HepG2 (cell line): ENCODE data around the gene GABRR3. TPM values are rescaled to one million over a fixed set of nuclear protein-coding genes. Genes with fewer than 3 reads are reported as not detected.

Experiments used
- ATAC-seq: fragments of 200-7000 bp; cut with Tn5 transposase; 3 replicates; pipeline ENCODE4 v1.9.1; 2020; ENCODE audit warnings: mild to moderate bottlenecking, moderate library complexity
- BruUV-seq: library from RNA; stranded (reverse); fragments of 400-500 nt; replicated peaks from 2 replicates; lab custom pipeline; 2021; lab: Mats Ljungman, UMichigan
- CTCF ChIA-PET: fragments of 300-600 bp; formaldehyde crosslinking; extraction: SDS; loops from one replicate; lab custom pipeline; 2021; ENCODE audit warnings: low total read pairs, inconsistent platforms, low intra/inter-chr PET ratio; lab: Yijun Ruan, JAX
- POLR2A ChIA-PET: fragments of 350-600 bp; sonication (Branson Sonifier 250); formaldehyde crosslinking; loops from one replicate; lab custom pipeline; 2020; ENCODE audit warnings: antibody characterized with exemption, inconsistent platforms; lab: Yijun Ruan, JAX
- DNase-seq: peaks from one replicate; pipeline ENCODE4 v3.0.0-alpha.2; 2015; ENCODE audit warnings: low spot score
- FAIRE-seq: peaks from 3 replicates; lab custom pipeline; 2011; peaks lifted over from hg19 to GRCh38; lab: Jason Lieb, UNC
- H2AFZ ChIP-seq: one replicate; pipeline ENCODE4 v1.6.1; 2011; ENCODE audit warnings: low read length, inconsistent platforms
- H3K27ac ChIP-seq: fragments of 300-600 bp; 3 replicates; pipeline ENCODE4 v1.8.0; 2011; ENCODE audit warnings: mixed run types, mild to moderate bottlenecking, mixed read lengths, low read length, inconsistent platforms; ENCODE audit not compliant: insufficient read depth; ENCODE audit errors: extremely low read length
- H3K27me3 ChIP-seq, 2 experiments: fragments of 200-600 bp in 1 of 2; 2 replicates in 1 of 2; 3 replicates in 1 of 2; pipeline versions ENCODE4 v1.6.0 to v1.8.0; 2011; ENCODE audit warnings: low read length in 2 of 2, mild to moderate bottlenecking in 2 of 2, moderate library complexity in 2 of 2, inconsistent platforms in 1 of 2; ENCODE audit not compliant: insufficient read depth in 2 of 2, control insufficient read depth in 1 of 2
- H3K36me3 ChIP-seq, 2 experiments: fragments of 200-600 bp in 1 of 2; replicated peaks in 1 of 2; 2 replicates in 1 of 2; 3 replicates in 1 of 2; pipeline versions ENCODE4 v1.5.1 to v1.8.0; 2011; ENCODE audit warnings: low read length in 2 of 2, inconsistent platforms in 1 of 2; ENCODE audit not compliant: insufficient read depth in 2 of 2, control insufficient read depth in 1 of 2
- H3K4me1 ChIP-seq: 2 replicates; pipeline ENCODE4 v1.5.1; 2012; ENCODE audit warnings: low read length, inconsistent platforms; ENCODE audit not compliant: insufficient read depth
- H3K4me2 ChIP-seq: 2 replicates; pipeline ENCODE4 v1.6.0; 2011; ENCODE audit warnings: low read depth, low read length, inconsistent platforms
- H3K4me3 ChIP-seq, 3 experiments: fragments of 200-600 bp in 1 of 3; sonication (generic), shearing (Covaris generic) in 1 of 3; replicated peaks in 1 of 3; 2 replicates each; pipeline ENCODE4 v1.5.1; 2011 to 2016; ENCODE audit warnings: low read length in 3 of 3, inconsistent platforms in 2 of 3, low read depth in 2 of 3, mild to moderate bottlenecking in 2 of 3, control low read depth in 1 of 3, mixed read lengths in 1 of 3; ENCODE audit not compliant: insufficient read depth in 1 of 3
- H3K79me2 ChIP-seq: one replicate; pipeline ENCODE4 v1.6.1; 2011; ENCODE audit warnings: low read length, inconsistent platforms; ENCODE audit not compliant: insufficient read depth
- H3K9ac ChIP-seq: 2 replicates; pipeline ENCODE4 v1.6.0; 2011; ENCODE audit warnings: mild to moderate bottlenecking, low read depth, low read length, inconsistent platforms; ENCODE audit not compliant: insufficient read depth
- H3K9me3 ChIP-seq: 2 replicates; pipeline ENCODE4 v1.5.1; 2012; ENCODE audit warnings: mild to moderate bottlenecking, low read length
- H4K20me1 ChIP-seq: 2 replicates; pipeline ENCODE4 v1.6.0; 2011; ENCODE audit warnings: inconsistent platforms, mild to moderate bottlenecking, low read length, moderate library complexity; ENCODE audit not compliant: insufficient read depth
- AGO2 ChIP-seq: fragments of 200-400 bp; formaldehyde crosslinking; optimal IDR thresholded peaks from 2 replicates; pipeline ENCODE3; 2017; ENCODE audit warnings: mild to moderate bottlenecking, low read depth, low read length, moderate library complexity
- ARID2 ChIP-seq: sonication (generic); formaldehyde crosslinking; IDR thresholded peaks from 2 replicates; pipeline ENCODE4 v1.8.1; 2022; ENCODE audit warnings: mild to moderate bottlenecking, missing genetic modification reagents, borderline replicate concordance
- CCDC6 ChIP-seq: sonication (generic); formaldehyde crosslinking; IDR thresholded peaks from 2 replicates; pipeline ENCODE4 v1.8.1; 2022; ENCODE audit warnings: mild to moderate bottlenecking, missing genetic modification reagents, moderate library complexity
- FOSL1 ChIP-seq: sonication (generic); formaldehyde crosslinking; IDR thresholded peaks from 2 replicates; pipeline ENCODE4 v1.9.0; 2021; ENCODE audit warnings: missing genetic modification reagents, borderline replicate concordance
- GTF2F1 ChIP-seq: fragments of 150-350 bp; IDR thresholded peaks from 2 replicates; pipeline ENCODE4 v1.6.1; 2014; ENCODE audit warnings: low read length
- SP5 ChIP-seq: IDR thresholded peaks from 2 replicates; pipeline ENCODE4 v1.6.1; 2016; ENCODE audit warnings: low read depth, borderline replicate concordance
- ZFP1 ChIP-seq: IDR thresholded peaks from 2 replicates; pipeline ENCODE4 v1.6.1; 2016
- ZFP36 ChIP-seq: fragments of 150-350 bp; IDR thresholded peaks from 2 replicates; pipeline ENCODE4 v1.6.1; 2018; ENCODE audit warnings: borderline replicate concordance, low read length, low read depth; ENCODE audit not compliant: partially characterized antibody
- ZNF441 ChIP-seq: sonication (generic); formaldehyde crosslinking; IDR thresholded peaks from 2 replicates; pipeline ENCODE4 v1.7.0; 2021; ENCODE audit warnings: missing genetic modification reagents, borderline replicate concordance
- ZNF629 ChIP-seq: sonication (generic); formaldehyde crosslinking; conservative IDR thresholded peaks from 2 replicates; pipeline ENCODE4 v1.5.0; 2020; ENCODE audit warnings: missing genetic modification reagents
- ZNF703 ChIP-seq: sonication (generic); formaldehyde crosslinking; IDR thresholded peaks from 2 replicates; pipeline ENCODE4 v1.5.1; 2020; ENCODE audit warnings: missing genetic modification reagents, mild to moderate bottlenecking, moderate library complexity, borderline replicate concordance
- ZNF773 ChIP-seq: sonication (generic); formaldehyde crosslinking; IDR thresholded peaks from 2 replicates; pipeline ENCODE4 v1.4.0; 2020; ENCODE audit warnings: missing genetic modification reagents, borderline replicate concordance
- WGBS: methylation state at CpG from one replicate; pipeline ENCODE4 v1.1.6; 2017; ENCODE audit warnings: low lambda C conversion rate; 5-methylcytosine and 5-hydroxymethylcytosine counted together
- in situ Hi-C: cut with HindIII; loops from 2 replicates; pipeline ENCODE4 v1.10.0; 2017; ENCODE audit warnings: low pct_unique_long_range_greater_than_20kb; ENCODE audit not compliant: extremely low pct_ligation_motif_present
- intact Hi-C: fragments of 100-400 bp; cut with micrococcal nuclease; formaldehyde crosslinking; loops from one replicate; pipeline ENCODE4 v1.10.0; 2022; ENCODE audit not compliant: unreplicated experiment
- polyA plus RNA-seq, 8 experiments: library from polyadenylated mRNA; depleted of rRNA in 3 of 8; stranded (reverse) in 7 of 8; unstranded in 1 of 8; fragments of >200 nt; fragmentation: Illumina TruSeq in 4 of 8; extraction: Trizol in 4 of 8; gene quantifications; 2 replicates each; pipeline versions ENCODE4 v1.2.1 to v1.2.3, GENCODE V29; 2011 to 2016; ENCODE audit warnings: low read depth in 4 of 8, missing spikeins in 1 of 8, mixed read lengths in 1 of 8; ENCODE audit not compliant: insufficient read depth in 1 of 8
- total RNA-seq, 5 experiments: library from RNA; depleted of rRNA; stranded (reverse); fragments of >200 nt; fragmentation: Illumina TruSeq; extraction: Trizol; gene quantifications; 2 replicates each; pipeline ENCODE4 v1.2.3, GENCODE V29; 2016; ENCODE audit warnings: low read depth in 1 of 5

GABRR3 gene
- total and polyA plus RNA-seq, 2 of the 13 experiments (the other 11 are each of a cell fraction or from before 2014, with no cell fraction given), result 0.42 to 0.83 TPM

GRCh38 chr3:98038876-98039275, 3.8 kb upstream of the GABRR3 start:
- in situ Hi-C loops, result loop anchor here (5.0 to 25.0 kb wide), 2 partner anchors 288 to 523 kb away; no protein-coding TSS in a partner anchor
- Histone ChIP-seq H3K36me3 (no peaks in the 10 kb centered on the region), H3K4me2 (peak overlapping the region; percentile 82), H3K9me3 (0 out of 2 replicates have a peak, but pooled peaks cover 5% of the 10 kb centered on the region), H2AFZ (no peak overlapping the region), H3K27me3 (no peaks in the 10 kb centered on the region), H3K9ac (no peak overlapping the region), H4K20me1 (no peaks in the 10 kb centered on the region), H3K79me2 (no peaks in the 10 kb centered on the region), H3K27ac (no peak overlapping the region), H3K4me1 (no peaks in the 10 kb centered on the region), H3K4me3 (no peak overlapping the region; a peak in 1 of 6 replicates)
- 5% methylated on average over 3 of the region's 3 CpGs for WGBS
- ATAC-seq, result peak; percentile 34; the same call in 1 of the 3 replicates
- DNase-seq, result no peak
- ChIA-PET CTCF (interaction anchor here (1.1 to 3.8 kb wide), 4 partner anchors 146 to 305 kb away, joined by 3 to 104 read pairs (median 6); no protein-coding TSS in a partner anchor), POLR2A (no interaction called here)
- intact Hi-C loops, result loop anchor here (1.0 to 10.0 kb wide), 4 partner anchors 146 to 556 kb away; partner anchors contain the start of gene CPOX
- FAIRE-seq, result no peak
- BruUV-seq, result no TSS peak
- no peak for TF ChIP-seq ZFP1 (CRISPR knock-in tag)
- TF ChIP-seq ZNF441, result no peak
- no peak for TF ChIP-seq CCDC6 (CRISPR knock-in tag)
- no peak for TF ChIP-seq GTF2F1
- TF ChIP-seq FOSL1 (CRISPR knock-in tag), result no peak
- TF ChIP-seq AGO2, result no peak
- no peak for TF ChIP-seq ZNF629 (CRISPR knock-in tag)
- no peak for TF ChIP-seq SP5
- TF ChIP-seq ARID2 (CRISPR knock-in tag), result no peak
- no peak for TF ChIP-seq ZNF703 (CRISPR knock-in tag)
- no peak for TF ChIP-seq ZNF773 (CRISPR knock-in tag)
- TF ChIP-seq ZFP36, result no peak
